Mesothelial cell of epicardium (in vitro differentiated cells): ENCODE measurements around the gene CASK. TPM values are rescaled to one million over a fixed set of nuclear protein-coding genes. Genes with fewer than 3 reads are reported as not detected.

Source experiments
- DNase-seq, 2 experiments: peaks; one replicate each; pipeline ENCODE4 v3.0.0; 2021; ENCODE audit warnings: low spot score in 2 of 2; ENCODE audit not compliant: unreplicated experiment in 2 of 2
- H3K27ac Mint-ChIP-seq: 2 replicates; pipeline ENCODE4 v1.8.0; 2021; ENCODE audit warnings: mixed read lengths
- H3K27me3 Mint-ChIP-seq: 2 replicates; pipeline ENCODE4 v1.8.0; 2021; ENCODE audit warnings: low read depth, mixed read lengths
- H3K36me3 Mint-ChIP-seq: 2 replicates; pipeline ENCODE4 v1.8.0; 2021; ENCODE audit warnings: mixed read lengths
- H3K4me1 Mint-ChIP-seq: 2 replicates; pipeline ENCODE4 v1.8.0; 2021; ENCODE audit warnings: mixed read lengths
- H3K4me3 Mint-ChIP-seq: 2 replicates; pipeline ENCODE4 v1.8.0; 2021; ENCODE audit warnings: mild to moderate bottlenecking, moderate library complexity, mixed read lengths
- H3K9me3 Mint-ChIP-seq: 2 replicates; pipeline ENCODE4 v1.8.0; 2021; ENCODE audit warnings: mixed read lengths
- total RNA-seq: library from RNA; stranded (reverse); gene quantifications from 3 replicates; pipeline ENCODE4 v1.2.1, GENCODE V29; 2021
- TF ChIP-seq, protein P1 (sequence below): fragments of 200-600 bp; sonication (generic); IDR thresholded peaks from one replicate; pipeline ENCODE4 v1.5.0; 2021; ENCODE audit warnings: antibody characterized with exemption; ENCODE audit not compliant: unreplicated experiment

CASK gene
- total RNA-seq, 1 donor from 2014 or later: 70.3 TPM

DNA sequence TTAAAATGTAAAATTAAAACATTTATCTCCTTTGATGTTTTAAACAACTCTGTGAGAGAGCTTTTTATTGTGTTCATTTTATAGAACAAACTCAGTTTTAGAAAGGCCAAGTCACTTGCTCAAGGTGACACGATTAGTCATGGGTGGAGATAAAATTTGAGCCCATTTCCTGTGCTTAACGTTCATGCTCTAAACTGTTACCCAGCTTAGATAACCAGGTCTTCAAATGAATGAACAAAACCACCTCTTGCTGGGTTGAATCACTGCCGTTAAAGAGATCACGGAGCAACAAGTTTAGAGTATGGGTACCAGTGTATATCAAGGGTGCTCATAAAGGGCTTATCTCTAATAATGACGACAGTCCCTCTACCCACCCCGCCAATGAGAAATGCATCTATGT lies 10.2 kb upstream of the CASK start:
- no peaks in the 10 kb centered on the region for H3K27me3 Mint-ChIP-seq

DNA sequence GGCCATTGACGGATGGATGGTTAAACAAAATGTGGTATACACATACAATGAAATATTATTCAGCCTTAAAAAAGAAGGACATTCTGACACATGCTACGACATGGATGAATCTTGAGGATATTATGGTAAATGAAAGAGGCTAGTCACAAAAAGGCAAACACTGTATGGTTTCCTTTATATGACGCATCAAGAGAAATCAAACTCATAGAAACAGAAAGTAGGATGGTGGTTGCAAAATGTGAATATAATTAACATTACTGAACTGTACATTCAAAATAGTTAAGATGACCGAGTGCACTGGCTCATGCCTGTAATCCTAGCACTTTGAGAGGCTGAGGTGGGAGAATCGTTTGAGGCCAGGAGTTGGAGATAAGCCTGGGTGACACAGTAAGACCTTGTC lies 9.5 kb upstream of the CASK start:
- TF ChIP-seq, protein P1, sequence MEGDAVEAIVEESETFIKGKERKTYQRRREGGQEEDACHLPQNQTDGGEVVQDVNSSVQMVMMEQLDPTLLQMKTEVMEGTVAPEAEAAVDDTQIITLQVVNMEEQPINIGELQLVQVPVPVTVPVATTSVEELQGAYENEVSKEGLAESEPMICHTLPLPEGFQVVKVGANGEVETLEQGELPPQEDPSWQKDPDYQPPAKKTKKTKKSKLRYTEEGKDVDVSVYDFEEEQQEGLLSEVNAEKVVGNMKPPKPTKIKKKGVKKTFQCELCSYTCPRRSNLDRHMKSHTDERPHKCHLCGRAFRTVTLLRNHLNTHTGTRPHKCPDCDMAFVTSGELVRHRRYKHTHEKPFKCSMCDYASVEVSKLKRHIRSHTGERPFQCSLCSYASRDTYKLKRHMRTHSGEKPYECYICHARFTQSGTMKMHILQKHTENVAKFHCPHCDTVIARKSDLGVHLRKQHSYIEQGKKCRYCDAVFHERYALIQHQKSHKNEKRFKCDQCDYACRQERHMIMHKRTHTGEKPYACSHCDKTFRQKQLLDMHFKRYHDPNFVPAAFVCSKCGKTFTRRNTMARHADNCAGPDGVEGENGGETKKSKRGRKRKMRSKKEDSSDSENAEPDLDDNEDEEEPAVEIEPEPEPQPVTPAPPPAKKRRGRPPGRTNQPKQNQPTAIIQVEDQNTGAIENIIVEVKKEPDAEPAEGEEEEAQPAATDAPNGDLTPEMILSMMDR: no peak
- Mint-ChIP-seq H3K4me1 (peaks cover 3% of the 10 kb centered on the region), H3K27ac (no peak overlapping the region), H3K36me3 (no peaks in the 10 kb centered on the region), H3K27me3 (no peaks in the 10 kb centered on the region), H3K4me3 (no peak overlapping the region), H3K9me3 (peaks cover 41% of the 10 kb centered on the region)
- no peak for DNase-seq

More for the DNA sequence above, 10.2 kb upstream of the CASK start:
- H3K27ac Mint-ChIP-seq: no peak overlapping the region
- DNase-seq: no peak
- no peaks in the 10 kb centered on the region for H3K36me3 Mint-ChIP-seq
- peaks cover 46% of the 10 kb centered on the region for H3K9me3 Mint-ChIP-seq
- H3K4me3 Mint-ChIP-seq: no peak overlapping the region
- H3K4me1 Mint-ChIP-seq: peaks cover 3% of the 10 kb centered on the region
- TF ChIP-seq, protein P1: no peak

DNA sequence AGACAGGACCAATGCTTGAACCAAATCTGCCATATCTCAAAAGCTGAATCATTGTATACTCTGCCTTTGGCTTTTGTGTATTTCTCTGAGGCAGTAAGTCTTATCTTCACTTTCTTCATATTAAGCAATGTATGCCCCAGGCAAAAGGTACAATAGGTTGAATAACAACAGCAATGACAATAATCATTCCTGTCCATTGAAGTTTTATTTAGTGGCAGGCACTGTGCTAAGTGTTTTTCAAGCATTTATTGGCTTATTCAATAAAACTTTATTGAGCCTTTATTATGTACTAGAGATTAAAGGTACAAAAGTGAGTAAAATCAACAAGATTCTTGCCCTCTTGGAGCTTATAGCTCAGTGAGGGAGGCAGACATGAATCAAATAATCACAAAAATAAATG lies 8.2 kb upstream of the CASK start:
- no peaks in the 10 kb centered on the region for H3K27me3 Mint-ChIP-seq
- H3K4me3 Mint-ChIP-seq: no peak overlapping the region
- H3K4me1 Mint-ChIP-seq: peaks cover 3% of the 10 kb centered on the region
- no peak for DNase-seq
- TF ChIP-seq, protein P1: no peak
- peaks cover 44% of the 10 kb centered on the region for H3K9me3 Mint-ChIP-seq
- H3K27ac Mint-ChIP-seq: no peak overlapping the region
- no peaks in the 10 kb centered on the region for H3K36me3 Mint-ChIP-seq

DNA sequence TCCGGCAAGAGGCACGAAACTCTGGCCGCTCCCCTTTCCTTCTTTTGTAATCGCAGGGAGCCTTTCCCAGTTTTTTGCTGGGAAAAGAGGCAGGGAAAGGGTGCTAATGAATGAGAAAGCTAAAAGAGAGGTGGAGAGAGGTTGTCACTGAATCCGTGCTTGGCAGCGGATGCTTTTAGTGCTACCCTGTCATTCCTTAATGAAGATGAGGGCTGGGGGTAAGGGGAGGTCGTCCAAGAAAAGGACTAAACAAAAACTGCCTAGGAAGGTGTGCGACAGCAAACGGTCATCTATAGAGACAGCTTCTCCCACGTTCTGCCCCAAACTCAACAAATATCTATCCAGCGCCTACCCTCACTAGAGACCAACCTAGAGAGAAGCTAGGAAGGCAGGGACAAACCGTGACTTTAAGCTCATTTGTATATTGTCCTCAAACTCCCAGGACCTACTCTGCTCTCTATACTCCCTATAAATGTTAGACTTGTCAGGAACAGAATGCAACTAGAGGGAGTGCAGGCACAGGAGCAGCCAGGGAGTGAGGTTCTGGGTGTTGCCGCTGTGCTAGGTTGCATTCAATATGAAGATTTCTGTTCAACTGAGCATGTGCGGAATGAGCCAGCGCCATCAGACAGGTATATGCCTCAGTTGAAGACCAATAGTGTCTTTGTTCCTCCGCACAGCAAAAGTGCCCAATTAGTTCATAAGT lies 777 bp upstream of the CASK start:
- DNase-seq: no peak
- peaks cover 9% of the 10 kb centered on the region for H3K4me1 Mint-ChIP-seq
- TF ChIP-seq, protein P1: no peak
- peaks cover 12% of the 10 kb centered on the region for H3K9me3 Mint-ChIP-seq
- no peaks in the 10 kb centered on the region for H3K27me3 Mint-ChIP-seq
- peak overlapping the region; percentile 91 for H3K27ac Mint-ChIP-seq
- H3K4me3 Mint-ChIP-seq: peak overlapping the region; percentile 81
- no peaks in the 10 kb centered on the region for H3K36me3 Mint-ChIP-seq

DNA sequence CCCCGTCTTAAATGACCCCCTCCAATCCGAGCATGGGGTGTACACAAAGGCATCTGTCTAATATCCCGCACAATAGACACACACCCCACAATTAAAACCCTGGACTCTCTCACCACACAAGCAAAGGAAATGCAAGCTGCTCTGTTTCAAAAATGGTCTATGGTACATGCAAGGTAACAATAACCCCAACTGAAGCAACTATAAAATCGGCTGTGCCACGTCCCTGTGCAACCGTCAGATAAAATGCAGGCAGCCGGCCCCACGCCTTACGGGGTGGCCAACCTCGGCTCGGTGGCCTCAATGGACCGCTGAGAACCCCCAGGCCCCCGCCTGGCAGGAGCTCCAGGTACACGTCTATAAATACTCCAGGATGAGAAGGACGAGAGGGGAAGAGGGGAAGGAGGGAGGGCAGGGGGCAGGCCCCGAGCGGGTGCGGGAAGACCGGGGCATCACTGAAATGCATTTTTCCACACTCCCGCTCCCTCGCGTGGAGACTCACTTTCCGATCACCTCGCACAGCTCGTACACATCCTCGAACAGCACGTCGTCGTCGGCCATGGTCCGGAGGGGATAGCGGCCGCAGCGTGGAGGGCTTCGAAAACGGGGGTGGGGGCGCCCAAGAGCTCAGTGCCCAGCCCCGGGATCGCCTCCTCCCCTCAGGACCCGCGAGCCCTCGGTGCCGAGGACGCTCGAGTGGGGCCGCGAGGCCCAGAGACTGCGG lies 763 bp downstream of the CASK start:
- no peaks in the 10 kb centered on the region for H3K27me3 Mint-ChIP-seq
- H3K4me3 Mint-ChIP-seq: peak overlapping the region; percentile 79
- peak; percentile 26 to 45 for DNase-seq
- H3K9me3 Mint-ChIP-seq: peaks cover 11% of the 10 kb centered on the region
- no peaks in the 10 kb centered on the region for H3K36me3 Mint-ChIP-seq
- peak overlapping the region; percentile 91 for H3K27ac Mint-ChIP-seq
- peaks cover 16% of the 10 kb centered on the region for H3K4me1 Mint-ChIP-seq
- TF ChIP-seq, protein P1: no peak
